LNCAP (cell line): ENCODE data around the gene HOTAIR.

ENCODE experiments used
- CTCF ChIP-seq: fragments of 450-650 bp; IDR thresholded peaks from 2 replicates; pipeline ENCODE4 v1.5.1; 2017; ENCODE audit warnings: mild to moderate bottlenecking

HOTAIR gene

DNA sequence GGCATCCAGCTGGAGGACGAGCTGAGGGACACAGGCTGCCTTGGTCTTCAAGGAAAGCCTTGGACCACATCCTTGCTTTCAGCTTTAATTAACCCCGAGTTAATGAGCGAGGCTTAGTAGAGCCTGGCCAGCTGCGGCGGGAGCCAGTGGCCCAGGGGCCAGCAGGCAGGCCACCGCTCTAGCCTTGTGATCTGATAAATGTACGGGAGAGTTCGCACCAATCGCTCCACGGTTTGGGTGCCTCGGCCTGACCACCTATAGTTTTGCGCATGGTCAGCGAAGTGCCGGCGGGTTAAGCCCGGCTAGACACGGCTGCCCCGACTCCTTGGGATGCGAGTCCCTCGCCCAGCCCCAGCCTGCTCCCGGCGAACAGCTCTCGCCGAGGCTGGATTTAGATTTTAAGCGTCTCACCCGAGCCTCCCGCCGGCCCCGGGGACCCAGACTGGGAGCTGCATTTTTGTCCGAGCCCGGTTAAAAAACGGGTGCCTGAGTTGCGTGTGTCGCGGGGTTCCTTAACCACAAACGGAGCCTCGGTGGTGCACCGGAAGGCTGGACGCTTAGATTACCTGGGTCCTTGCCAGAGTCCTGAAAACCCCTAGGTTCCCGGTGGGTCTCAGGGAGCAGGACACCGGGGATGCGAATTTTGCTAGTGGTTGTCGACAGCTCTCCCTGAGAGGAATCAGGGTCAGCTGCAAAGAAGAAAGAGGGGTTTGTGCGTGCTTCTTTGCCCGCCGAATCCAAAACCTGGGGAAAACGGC lies 23.0 kb downstream of the HOTAIR start:
- no peak for TF ChIP-seq CTCF

GRCh38 chr12:53950789-53951576 lies 23.8 kb downstream of the HOTAIR start:
- no peak for TF ChIP-seq CTCF

DNA sequence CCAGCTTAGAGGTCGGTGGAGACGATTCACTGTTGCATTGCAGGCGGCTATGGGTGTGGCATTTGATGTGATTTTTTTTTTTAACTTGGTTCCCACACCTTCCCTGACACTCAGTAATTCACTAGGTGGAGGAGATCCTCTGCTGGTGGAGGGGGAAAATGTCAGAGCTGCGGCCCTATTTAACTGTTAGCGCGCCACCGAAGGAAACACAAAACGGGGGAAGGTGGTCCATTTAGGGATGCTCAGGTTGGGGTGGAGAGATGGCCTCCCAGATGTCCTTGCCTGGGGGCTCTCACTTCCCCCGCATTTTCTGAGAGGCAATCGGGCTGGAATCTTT lies 24.3 kb downstream of the HOTAIR start:
- TF ChIP-seq CTCF = no peak

- no peak for TF ChIP-seq CTCF
These were observed 24.9 kb downstream of the HOTAIR start for GRCh38 chr12:53949631-53950436.

DNA sequence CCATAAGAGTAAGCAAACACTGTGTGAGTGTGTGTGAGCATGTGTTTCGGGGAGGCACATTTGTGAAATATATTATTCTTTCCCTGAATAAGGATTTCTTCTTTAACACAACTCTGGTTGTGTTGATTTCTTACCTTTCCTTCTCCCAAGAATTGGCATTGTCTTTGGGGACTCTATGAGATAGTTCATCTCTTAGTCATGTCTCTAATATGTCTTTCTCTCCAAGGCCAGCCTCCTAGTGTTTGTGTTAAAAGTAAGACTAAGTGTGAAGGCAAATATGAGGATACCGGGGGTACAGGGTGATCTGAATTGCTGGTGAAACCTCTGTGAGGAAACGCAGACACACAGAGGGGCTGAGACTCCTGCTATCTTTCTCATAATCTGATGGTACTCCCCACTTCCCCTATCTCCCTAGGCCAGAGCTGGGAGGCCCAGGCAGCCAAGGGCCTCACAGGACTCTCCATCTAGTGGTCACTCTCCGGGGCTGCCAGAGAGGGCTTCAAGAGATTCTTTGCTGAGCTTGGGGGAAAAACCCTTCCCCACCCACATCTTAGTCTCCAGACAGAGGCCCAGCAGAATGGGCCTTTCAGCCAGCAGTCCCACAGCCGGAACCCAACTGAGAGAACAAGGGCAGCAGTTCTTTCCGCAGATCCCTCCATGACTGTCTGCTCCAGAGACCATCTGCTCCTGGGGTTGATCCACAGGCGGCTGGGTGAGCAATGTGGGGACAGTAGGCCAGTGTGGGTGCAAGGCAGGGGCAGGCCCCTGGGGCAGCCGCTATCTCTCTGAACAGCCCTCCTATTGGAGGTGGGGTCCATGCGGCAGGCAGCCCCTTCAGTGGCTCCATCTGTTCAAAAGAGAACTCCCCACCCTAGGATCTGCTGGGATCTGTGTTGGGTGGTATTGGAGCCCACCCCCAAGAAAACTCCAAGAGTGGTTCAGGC lies 25.8 kb downstream of the HOTAIR start:
- TF ChIP-seq CTCF = no peak

DNA sequence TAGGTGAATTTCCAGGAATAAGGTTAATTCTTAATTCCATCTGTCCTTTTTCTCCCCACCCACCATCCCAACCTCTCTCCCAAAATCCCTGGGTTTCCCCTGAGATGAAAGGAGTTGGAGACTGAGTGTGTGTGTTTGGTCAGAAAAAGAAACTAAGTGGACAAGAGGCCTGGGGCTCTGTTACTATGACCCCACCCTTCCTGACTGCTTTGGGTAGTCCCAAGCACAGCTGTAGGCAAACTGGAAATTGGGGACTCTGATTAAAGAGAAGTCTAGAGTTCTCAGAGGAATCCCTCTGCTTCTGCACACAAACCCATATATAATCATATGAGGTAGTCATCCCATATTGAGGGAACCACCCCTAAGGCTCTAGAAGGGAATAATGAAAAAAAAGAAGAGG lies 27.0 kb downstream of the HOTAIR start:
- TF ChIP-seq CTCF = no peak
